ENCODE data around the gene MERTK.
"Not testable (repeated sequence)": the region's sequence is repeated elsewhere in the genome, so short reads cannot be mapped to it uniquely, and the experiment has no call there.

Gene MERTK

DNA sequence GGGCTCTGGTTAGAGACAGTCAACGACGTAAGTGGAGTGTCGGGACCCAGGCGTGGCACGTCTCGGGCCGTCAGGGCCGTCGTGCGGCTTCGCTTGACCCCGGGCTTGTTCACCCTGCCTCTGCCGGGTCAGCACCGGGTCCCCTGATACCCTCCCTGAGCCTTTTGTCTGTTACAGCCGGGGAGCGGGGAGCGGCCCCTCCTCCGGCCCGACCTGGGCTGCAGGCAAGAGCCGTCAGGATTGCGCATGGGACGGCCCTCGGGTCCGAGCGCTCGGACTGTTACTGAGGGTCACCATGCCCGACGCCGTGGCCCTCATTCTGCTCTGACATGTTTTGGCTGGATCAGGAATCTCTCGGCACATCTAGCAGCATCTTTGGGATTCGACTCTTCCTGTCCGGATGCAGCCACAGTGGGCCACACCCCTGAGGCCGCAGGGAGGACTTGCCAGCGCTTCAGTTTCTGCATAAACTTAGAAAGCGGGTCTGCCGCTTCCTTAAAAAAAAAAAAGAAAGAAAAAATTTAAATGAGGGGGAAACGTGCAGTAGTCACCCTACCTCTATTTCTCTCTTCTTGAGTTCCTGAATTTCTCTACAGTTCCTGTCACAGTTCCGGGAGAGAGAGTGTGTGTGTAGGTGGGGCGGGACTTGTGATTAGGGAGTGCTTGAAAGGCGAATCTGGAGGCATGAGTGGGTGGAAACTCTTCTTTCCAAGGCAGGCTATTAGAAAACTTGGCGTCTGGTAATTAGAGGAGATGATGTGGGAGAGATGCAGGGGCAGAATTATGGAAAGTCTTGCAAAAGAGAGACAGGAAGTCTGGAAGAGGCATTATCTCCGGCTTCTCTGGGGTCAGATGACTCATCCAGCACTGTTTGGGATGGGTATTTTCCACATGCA, 157.6 kb downstream of the MERTK start:
- H3K4me1 ChIP-seq (ENCODE audit: control insufficient read depth, insufficient read depth, low read length), result peaks cover 13% of the 10 kb centered on the region
- H3K9me3 ChIP-seq (ENCODE audit: control insufficient read depth, insufficient read depth, low read length), result no peaks in the 10 kb centered on the region
- H3K27me3 ChIP-seq (ENCODE audit: control insufficient read depth, insufficient read depth, low read length), result peaks cover 3% of the 10 kb centered on the region
- H3K4me3 ChIP-seq (ENCODE audit: low read depth, low read length), result peak overlapping the region; percentile 88
- H3K36me3 ChIP-seq (ENCODE audit: control insufficient read depth, insufficient read depth, low read length), result no peaks in the 10 kb centered on the region
- H3K9ac ChIP-seq (ENCODE audit: low read depth, low read length), result peak overlapping the region; percentile 54

DNA sequence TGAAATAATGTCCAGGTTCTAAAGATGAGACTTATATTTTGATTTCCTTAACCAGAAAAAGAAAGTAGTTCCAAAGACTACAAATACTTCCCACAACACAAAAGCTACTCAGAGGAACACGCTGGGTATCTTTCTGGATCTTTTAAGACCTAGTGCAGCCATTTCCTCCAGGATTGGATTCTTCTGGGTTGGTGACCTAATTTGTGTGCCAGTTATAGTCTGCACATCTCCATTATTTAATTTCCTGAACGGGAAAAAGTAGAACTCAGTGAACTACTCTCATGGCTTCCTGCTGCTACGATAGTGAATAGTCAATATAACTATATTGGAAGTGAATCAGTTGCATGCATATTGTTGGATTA, 158.2 kb downstream of the MERTK start:
- Histone ChIP-seq H3K9ac (ENCODE audit: low read depth, low read length) (peak overlapping the region; percentile 54), H3K9me3 (ENCODE audit: control insufficient read depth, insufficient read depth, low read length) (no peaks in the 10 kb centered on the region), H3K4me1 (ENCODE audit: control insufficient read depth, insufficient read depth, low read length) (peaks cover 13% of the 10 kb centered on the region), H3K4me3 (ENCODE audit: low read depth, low read length) (peak overlapping the region; percentile 88), H3K27me3 (ENCODE audit: control insufficient read depth, insufficient read depth, low read length) (peaks cover 3% of the 10 kb centered on the region), H3K36me3 (ENCODE audit: control insufficient read depth, insufficient read depth, low read length) (no peaks in the 10 kb centered on the region)

DNA sequence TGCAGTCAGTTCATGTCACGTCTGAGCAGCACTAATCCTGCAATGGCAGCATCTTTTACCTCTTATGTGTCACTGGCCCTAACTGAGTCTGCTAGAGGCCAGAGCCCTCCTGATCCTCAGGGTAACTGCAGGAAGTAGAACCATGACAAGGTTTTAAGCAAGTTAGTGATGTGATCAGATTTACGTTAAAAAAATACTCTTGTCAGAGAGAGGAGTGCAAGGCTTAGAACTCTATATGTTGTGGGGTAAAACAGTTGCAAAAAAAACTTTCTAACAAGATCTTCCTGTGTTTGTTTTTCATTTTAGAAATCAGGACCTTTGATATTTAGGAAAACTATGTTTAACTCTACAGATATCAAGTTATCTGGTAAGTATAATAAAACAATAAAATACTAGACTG, 161.3 kb downstream of the MERTK start:
- Histone ChIP-seq H3K9me3 (ENCODE audit: control insufficient read depth, insufficient read depth, low read length) (no peaks in the 10 kb centered on the region), H3K4me1 (ENCODE audit: control insufficient read depth, insufficient read depth, low read length) (peaks cover 7% of the 10 kb centered on the region), H3K36me3 (ENCODE audit: control insufficient read depth, insufficient read depth, low read length) (no peaks in the 10 kb centered on the region)

DNA sequence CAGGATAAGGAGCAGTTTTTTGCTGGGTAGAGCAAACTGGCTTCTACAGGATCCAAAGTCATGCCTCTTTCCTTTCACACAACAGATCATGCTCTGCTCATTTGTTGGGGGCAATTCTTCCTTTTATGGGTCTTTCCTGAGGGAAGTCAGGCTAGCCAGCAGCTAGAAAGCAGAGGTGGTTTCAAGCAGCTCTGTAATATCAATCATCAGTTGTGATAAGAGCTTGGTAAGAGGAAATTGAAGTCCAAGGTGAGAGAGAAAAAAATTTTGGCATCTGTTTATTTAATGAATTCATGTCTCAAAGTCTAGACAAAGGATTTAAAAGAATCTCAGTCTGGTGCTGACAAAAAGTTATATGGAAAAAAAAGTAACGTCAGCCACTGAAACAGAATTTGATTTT, 162.9 kb downstream of the MERTK start:
- no peak overlapping the region for H3K9ac ChIP-seq (ENCODE audit: low read depth, low read length)
- no peaks in the 10 kb centered on the region for H3K36me3 ChIP-seq (ENCODE audit: control insufficient read depth, insufficient read depth, low read length)

More for the DNA sequence above, 161.3 kb downstream of the MERTK start:
- Histone ChIP-seq H3K4me3 (ENCODE audit: low read depth, low read length) (no peak overlapping the region), H3K27me3 (ENCODE audit: control insufficient read depth, insufficient read depth, low read length) (no peaks in the 10 kb centered on the region), H3K9ac (ENCODE audit: low read depth, low read length) (no peak overlapping the region)

DNA sequence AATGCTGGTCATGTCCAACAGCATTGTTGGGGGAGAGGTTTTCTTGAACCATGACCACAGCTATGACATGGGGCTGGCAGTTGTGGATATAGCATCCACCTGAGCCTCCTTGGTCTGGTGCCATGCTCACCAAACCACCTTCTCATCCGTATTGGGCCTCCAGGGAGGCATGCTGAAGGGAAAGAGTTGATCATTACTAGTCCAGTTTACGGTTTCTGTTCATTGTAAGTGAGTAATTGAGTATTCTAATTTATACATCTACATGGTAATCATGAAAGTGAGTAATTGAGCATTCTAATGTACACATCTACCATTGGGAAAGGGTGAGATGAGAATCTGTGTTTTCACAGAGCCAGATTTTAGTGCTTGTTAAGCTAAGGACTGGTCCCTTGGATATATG, 163.4 kb downstream of the MERTK start:
- Histone ChIP-seq H3K4me3 (ENCODE audit: low read depth, low read length) (no peak overlapping the region), H3K9me3 (ENCODE audit: control insufficient read depth, insufficient read depth, low read length) (no peaks in the 10 kb centered on the region), H3K4me1 (ENCODE audit: control insufficient read depth, insufficient read depth, low read length) (peaks cover 3% of the 10 kb centered on the region), H3K9ac (ENCODE audit: low read depth, low read length) (no peak overlapping the region), H3K27me3 (ENCODE audit: control insufficient read depth, insufficient read depth, low read length) (no peaks in the 10 kb centered on the region), H3K36me3 (ENCODE audit: control insufficient read depth, insufficient read depth, low read length) (no peaks in the 10 kb centered on the region)

More for the DNA sequence above, 162.9 kb downstream of the MERTK start:
- H3K4me3 ChIP-seq (ENCODE audit: low read depth, low read length), result no peak overlapping the region
- no peaks in the 10 kb centered on the region for H3K9me3 ChIP-seq (ENCODE audit: control insufficient read depth, insufficient read depth, low read length)
- no peaks in the 10 kb centered on the region for H3K27me3 ChIP-seq (ENCODE audit: control insufficient read depth, insufficient read depth, low read length)
- peaks cover 7% of the 10 kb centered on the region for H3K4me1 ChIP-seq (ENCODE audit: control insufficient read depth, insufficient read depth, low read length)

DNA sequence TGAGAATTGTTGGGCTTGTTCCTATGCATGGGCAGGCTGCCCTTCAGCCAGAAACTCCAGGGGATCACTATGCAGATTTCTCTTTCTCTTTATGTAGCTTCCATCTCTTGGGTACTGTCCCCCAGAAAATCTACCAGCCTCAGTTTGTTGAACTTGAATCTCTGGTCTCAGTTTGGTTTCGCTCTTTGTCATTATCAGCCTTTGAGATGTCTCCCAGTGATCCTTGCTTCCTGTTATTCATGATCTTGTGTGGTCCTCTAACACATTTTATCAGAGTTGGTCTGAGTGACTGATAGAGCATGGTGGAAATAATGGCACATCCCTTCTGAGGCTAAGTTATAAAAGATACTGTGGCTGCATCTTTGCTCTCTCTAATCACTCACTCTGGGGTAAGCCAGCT, 164.5 kb downstream of the MERTK start:
- Histone ChIP-seq H3K4me1 (ENCODE audit: control insufficient read depth, insufficient read depth, low read length) (peaks cover 3% of the 10 kb centered on the region), H3K9ac (ENCODE audit: low read depth, low read length) (no peak overlapping the region), H3K4me3 (ENCODE audit: low read depth, low read length) (no peak overlapping the region), H3K36me3 (ENCODE audit: control insufficient read depth, insufficient read depth, low read length) (no peaks in the 10 kb centered on the region), H3K9me3 (ENCODE audit: control insufficient read depth, insufficient read depth, low read length) (no peaks in the 10 kb centered on the region), H3K27me3 (ENCODE audit: control insufficient read depth, insufficient read depth, low read length) (no peaks in the 10 kb centered on the region)

DNA sequence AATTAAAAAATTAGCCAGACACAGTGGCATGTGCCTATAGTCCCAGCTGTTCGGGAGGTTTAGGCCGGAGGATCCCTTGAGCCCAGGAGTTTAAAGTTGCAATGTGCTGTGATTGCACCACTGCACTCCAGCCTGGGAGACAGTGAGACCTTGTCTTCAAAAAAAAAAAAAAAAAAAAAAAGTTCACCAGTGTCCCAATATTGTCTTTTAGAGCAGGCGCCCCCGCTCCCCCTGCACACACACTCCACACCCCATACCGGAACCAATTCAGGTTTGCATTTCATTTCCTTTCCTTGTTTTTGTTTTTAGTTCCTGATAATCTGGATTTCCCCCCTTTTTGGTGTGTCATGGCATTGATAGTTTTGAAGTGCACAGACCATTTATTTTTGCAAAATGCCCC, 167.1 kb downstream of the MERTK start:
- Histone ChIP-seq H3K9ac (ENCODE audit: low read depth, low read length) (no peak overlapping the region), H3K27me3 (ENCODE audit: control insufficient read depth, insufficient read depth, low read length) (no peaks in the 10 kb centered on the region), H3K36me3 (ENCODE audit: control insufficient read depth, insufficient read depth, low read length) (peaks cover 3% of the 10 kb centered on the region), H3K4me1 (ENCODE audit: control insufficient read depth, insufficient read depth, low read length) (no peaks in the 10 kb centered on the region), H3K4me3 (ENCODE audit: low read depth, low read length) (no peak overlapping the region), H3K9me3 (ENCODE audit: control insufficient read depth, insufficient read depth, low read length) (no peaks in the 10 kb centered on the region)

DNA sequence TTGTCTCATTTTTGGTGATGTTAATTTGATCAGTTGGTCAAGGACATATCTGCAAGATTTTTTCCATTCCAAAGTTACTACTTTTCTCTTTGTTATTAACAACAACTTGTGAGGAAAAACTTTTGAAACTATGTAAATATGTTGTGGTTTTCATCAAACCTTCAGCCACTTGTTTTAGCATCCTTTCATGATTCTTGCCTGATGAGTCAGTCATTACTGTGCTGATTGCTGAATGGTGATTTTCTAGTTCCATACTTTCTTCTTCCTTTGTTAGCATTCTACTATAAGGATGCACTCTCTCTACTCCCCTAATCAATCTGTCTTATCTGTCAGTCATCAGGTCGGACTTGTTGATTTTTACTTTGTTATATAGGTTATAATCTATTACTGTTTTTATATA, 167.6 kb downstream of the MERTK start:
- no peaks in the 10 kb centered on the region for H3K9me3 ChIP-seq (ENCODE audit: control insufficient read depth, insufficient read depth, low read length)
- no peaks in the 10 kb centered on the region for H3K27me3 ChIP-seq (ENCODE audit: control insufficient read depth, insufficient read depth, low read length)
- no peak overlapping the region for H3K4me3 ChIP-seq (ENCODE audit: low read depth, low read length)
- no peaks in the 10 kb centered on the region for H3K4me1 ChIP-seq (ENCODE audit: control insufficient read depth, insufficient read depth, low read length)
- no peak overlapping the region for H3K9ac ChIP-seq (ENCODE audit: low read depth, low read length)
- H3K36me3 ChIP-seq (ENCODE audit: control insufficient read depth, insufficient read depth, low read length), result peaks cover 3% of the 10 kb centered on the region

DNA sequence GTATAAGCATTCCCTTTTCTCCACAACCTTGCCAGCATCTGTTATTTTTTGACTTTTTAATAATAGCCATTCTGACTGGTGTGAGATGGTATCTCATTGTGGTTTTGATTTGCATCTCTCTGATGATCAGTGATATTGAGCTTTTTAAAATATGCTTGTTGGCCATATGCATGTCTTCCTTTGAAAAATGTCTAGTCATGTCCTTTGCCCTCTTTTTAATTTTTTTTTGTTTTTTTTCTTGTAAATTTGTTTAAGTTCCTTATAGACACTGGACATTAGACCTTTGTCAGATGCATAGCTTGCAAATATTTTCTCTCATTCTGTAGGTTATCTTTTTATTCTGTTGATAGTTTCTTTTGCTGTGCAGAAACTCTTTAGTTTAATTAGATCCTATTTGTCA, 171.4 kb downstream of the MERTK start:
- H3K4me1 ChIP-seq (ENCODE audit: control insufficient read depth, insufficient read depth, low read length); H3K9ac ChIP-seq (ENCODE audit: low read depth, low read length); H3K27me3 ChIP-seq (ENCODE audit: control insufficient read depth, insufficient read depth, low read length); H3K36me3 ChIP-seq (ENCODE audit: control insufficient read depth, insufficient read depth, low read length); H3K4me3 ChIP-seq (ENCODE audit: low read depth, low read length); H3K9me3 ChIP-seq (ENCODE audit: control insufficient read depth, insufficient read depth, low read length): not testable (repeated sequence)

DNA sequence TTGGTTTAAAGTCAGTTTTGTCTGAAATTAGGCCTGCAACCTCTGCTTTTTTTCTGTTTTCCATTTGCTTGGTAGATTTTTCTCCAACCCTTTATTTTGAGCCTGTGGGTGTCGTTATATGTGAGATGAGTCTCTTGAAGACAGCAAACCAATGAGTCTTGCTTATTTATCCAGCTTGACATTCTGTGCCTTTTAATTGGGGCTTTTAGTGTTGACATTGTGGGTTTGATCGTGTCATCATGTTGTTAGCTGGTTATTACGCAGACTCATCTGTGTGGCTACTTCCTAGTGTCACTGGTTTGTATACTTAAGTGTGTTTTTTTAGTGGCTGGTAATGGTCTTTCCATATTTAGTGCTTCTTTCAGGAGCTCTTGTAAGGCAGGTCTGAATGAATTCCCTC, 175.5 kb downstream of the MERTK start:
- H3K4me3 ChIP-seq (ENCODE audit: low read depth, low read length), result no peak overlapping the region
- no peaks in the 10 kb centered on the region for H3K9me3 ChIP-seq (ENCODE audit: control insufficient read depth, insufficient read depth, low read length)
- H3K27me3 ChIP-seq (ENCODE audit: control insufficient read depth, insufficient read depth, low read length), result no peaks in the 10 kb centered on the region
- H3K9ac ChIP-seq (ENCODE audit: low read depth, low read length), result no peak overlapping the region
- no peaks in the 10 kb centered on the region for H3K4me1 ChIP-seq (ENCODE audit: control insufficient read depth, insufficient read depth, low read length)
- H3K36me3 ChIP-seq (ENCODE audit: control insufficient read depth, insufficient read depth, low read length), result peaks cover 3% of the 10 kb centered on the region

DNA sequence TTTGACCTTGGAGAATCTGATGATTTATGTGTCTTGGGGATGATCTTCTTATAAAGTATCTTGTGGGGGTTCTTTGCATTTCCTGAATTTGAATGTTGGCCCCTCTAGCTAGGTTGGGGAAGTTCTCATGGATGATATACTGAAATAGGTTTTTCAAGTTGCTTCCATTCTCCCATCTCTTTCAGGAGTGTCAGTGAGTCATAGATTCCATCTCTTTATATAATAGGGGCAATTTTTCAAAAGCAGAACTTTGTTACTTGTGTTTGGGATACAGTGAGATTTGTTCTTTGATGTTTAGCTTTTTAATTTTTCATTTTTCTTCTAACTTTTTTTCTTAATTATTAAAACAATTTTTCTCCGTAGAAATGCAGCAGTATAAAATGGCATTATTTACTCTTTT, 176.1 kb downstream of the MERTK start:
- no peaks in the 10 kb centered on the region for H3K9me3 ChIP-seq (ENCODE audit: control insufficient read depth, insufficient read depth, low read length)
- H3K4me1 ChIP-seq (ENCODE audit: control insufficient read depth, insufficient read depth, low read length), result no peaks in the 10 kb centered on the region
- H3K9ac ChIP-seq (ENCODE audit: low read depth, low read length), result no peak overlapping the region
- peaks cover under 1% of the 10 kb centered on the region for H3K36me3 ChIP-seq (ENCODE audit: control insufficient read depth, insufficient read depth, low read length)
- H3K27me3 ChIP-seq (ENCODE audit: control insufficient read depth, insufficient read depth, low read length), result no peaks in the 10 kb centered on the region
- no peak overlapping the region for H3K4me3 ChIP-seq (ENCODE audit: low read depth, low read length)

DNA sequence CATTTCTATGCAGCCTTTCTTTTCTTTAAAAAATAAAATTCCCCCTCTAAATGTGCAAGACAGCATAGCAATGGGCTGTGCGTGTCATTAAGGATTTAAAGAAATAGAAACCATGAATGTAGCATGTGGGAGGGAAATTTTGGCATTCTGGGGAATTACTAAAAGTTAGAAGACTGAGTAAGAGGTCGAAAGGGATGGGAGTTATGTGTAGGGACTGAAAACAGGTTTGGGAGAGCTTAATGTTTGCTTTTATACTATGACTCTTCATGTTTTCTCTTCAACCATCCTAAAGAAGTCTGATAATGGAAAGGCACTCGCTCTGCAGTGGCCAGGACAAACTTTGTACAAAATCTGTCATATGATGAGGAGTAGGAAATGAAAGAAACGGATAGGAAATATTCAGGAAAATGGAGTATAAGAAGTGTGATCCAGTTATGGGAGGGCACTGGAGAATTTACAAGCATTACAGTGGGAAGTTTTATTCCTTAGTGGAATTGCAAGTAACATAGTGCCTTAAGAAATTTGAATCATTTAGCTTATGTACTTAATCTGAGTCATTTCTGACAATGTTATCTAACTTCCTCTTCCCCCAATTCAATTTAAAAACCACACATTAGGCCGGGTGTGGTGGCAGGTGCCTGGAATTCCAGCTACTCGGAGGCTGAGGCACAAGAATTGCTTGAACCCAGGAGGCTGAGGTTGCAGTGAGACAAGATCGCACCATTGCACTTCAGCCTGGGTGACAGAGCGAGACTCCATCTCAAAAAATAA, 177.3 kb downstream of the MERTK start:
- Histone ChIP-seq H3K9ac (ENCODE audit: low read depth, low read length) (no peak overlapping the region), H3K36me3 (ENCODE audit: control insufficient read depth, insufficient read depth, low read length) (no peaks in the 10 kb centered on the region), H3K4me1 (ENCODE audit: control insufficient read depth, insufficient read depth, low read length) (no peaks in the 10 kb centered on the region), H3K9me3 (ENCODE audit: control insufficient read depth, insufficient read depth, low read length) (no peaks in the 10 kb centered on the region), H3K4me3 (ENCODE audit: low read depth, low read length) (no peak overlapping the region), H3K27me3 (ENCODE audit: control insufficient read depth, insufficient read depth, low read length) (no peaks in the 10 kb centered on the region)

All from iPS-15b (cell line).